H54 (cell line): ENCODE results near the gene ZEB2.

ENCODE experiments used
- DNase-seq: peaks from one replicate; pipeline ENCODE4 v3.0.0; 2011; ENCODE audit warnings: low spot score, mixed read lengths; ENCODE audit not compliant: insufficient read length
- FAIRE-seq: peaks from 3 replicates; lab custom pipeline; 2011; peaks lifted over from hg19 to GRCh38; lab: Jason Lieb, UNC
- POLR2A ChIP-seq: IDR thresholded peaks from 2 replicates; pipeline ENCODE4 v1.6.1; 2011; ENCODE audit warnings: low read depth, mild to moderate bottlenecking, low read length

Gene ZEB2

DNA sequence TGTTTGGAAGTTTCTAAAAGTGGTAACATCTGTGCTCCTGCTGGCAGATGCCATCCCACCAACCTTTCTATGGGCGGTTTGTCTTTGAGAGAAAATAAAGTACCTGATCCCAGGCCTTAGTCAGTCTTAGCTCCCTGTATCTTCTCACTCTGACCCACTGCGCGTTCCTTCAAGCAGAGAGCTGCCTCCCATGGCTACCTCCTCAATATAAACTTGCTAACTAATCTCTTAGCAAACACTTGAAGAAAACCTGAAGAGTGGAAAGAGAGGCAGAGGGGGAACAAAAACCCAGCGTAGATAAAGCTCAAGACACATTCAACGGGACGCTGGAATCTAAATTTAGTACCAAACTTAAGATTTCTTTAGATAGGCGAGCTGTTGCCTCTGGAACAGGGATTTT lies 17.6 kb downstream of the ZEB2 start:
- TF ChIP-seq POLR2A, result no peak
- no peak for DNase-seq
- no peak for FAIRE-seq

GRCh38 chr2:144501627-144502026 lies 18.3 kb downstream of the ZEB2 start:
- FAIRE-seq (no peak), DNase-seq (no peak)
- TF ChIP-seq POLR2A, result no peak

- FAIRE-seq (peak; percentile 94), DNase-seq (no peak)
- no peak for TF ChIP-seq POLR2A
Observed at GRCh38 chr2:144501118-144501517, 18.8 kb downstream of the ZEB2 start.

- DNase-seq (no peak), FAIRE-seq (no peak)
- no peak for TF ChIP-seq POLR2A
Observed at GRCh38 chr2:144500563-144500962, 19.4 kb downstream of the ZEB2 start.

- FAIRE-seq (no peak), DNase-seq (no peak)
- TF ChIP-seq POLR2A, result no peak
Observed at GRCh38 chr2:144498277-144498676, 21.6 kb downstream of the ZEB2 start.

GRCh38 chr2:144496977-144497598 lies 22.8 kb downstream of the ZEB2 start:
- DNase-seq (no peak), FAIRE-seq (no peak)
- no peak for TF ChIP-seq POLR2A

GRCh38 chr2:144496092-144496976 lies 23.6 kb downstream of the ZEB2 start:
- DNase-seq (no peak), FAIRE-seq (peak; percentile 23)
- TF ChIP-seq POLR2A, result no peak

GRCh38 chr2:144495227-144496091 lies 24.5 kb downstream of the ZEB2 start:
- peak; percentile 15 for FAIRE-seq
- DNase-seq, result no peak
- no peak for TF ChIP-seq POLR2A

- DNase-seq (no peak), FAIRE-seq (no peak)
- TF ChIP-seq POLR2A, result no peak
Observed at GRCh38 chr2:144493027-144493809, 26.7 kb downstream of the ZEB2 start.

DNA sequence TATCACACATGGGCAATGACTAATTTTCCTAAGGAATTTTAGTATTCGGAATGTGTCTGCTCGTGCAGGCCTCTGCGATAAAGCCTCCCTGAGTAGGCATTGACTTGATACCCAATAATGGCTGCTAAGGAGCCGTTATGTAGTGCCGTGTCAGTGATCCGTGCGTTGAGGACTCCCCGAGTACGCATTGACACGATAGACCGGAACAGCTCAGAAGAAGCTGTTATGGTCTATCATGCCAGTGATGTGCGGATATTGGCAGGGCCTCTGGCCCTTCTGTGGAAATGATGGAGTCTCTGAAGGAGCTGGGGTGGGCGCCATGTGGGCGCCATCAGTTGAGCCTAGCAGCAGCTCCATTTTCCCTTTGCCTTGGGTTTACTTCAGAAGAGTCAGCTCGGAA lies 29.1 kb downstream of the ZEB2 start:
- no peak for TF ChIP-seq POLR2A
- FAIRE-seq (no peak), DNase-seq (no peak)

GRCh38 chr2:144490017-144490416 lies 29.9 kb downstream of the ZEB2 start:
- FAIRE-seq, result no peak
- no peak for DNase-seq
- TF ChIP-seq POLR2A, result no peak

DNA sequence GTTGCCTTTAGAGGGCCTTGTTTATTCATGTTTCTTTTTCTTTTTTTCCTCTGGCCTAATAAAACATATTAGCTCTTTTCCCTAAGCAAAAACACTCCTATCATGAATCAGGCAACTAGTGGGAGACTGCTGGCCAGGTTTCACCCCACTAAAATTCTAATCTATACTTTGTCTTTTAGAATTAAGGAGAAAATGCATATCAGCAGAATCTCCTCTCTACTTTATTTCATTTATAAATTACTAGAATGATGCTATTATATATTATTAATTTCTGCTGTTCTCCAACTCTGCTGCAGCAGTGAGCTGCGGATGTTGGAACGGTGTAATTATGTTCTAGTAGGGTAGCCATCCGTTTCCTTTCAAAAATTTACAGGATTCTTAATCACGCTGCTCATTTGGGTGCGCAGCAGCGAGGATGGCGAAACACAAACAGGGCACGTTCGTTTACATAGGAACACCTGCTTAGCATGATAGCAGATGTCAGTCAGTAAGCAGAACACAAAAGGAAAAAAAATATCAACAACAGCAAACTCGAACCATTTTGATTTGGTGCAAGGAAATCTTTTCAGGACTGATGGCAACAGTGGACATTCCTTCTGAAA lies 30.5 kb downstream of the ZEB2 start:
- DNase-seq, result no peak
- TF ChIP-seq POLR2A, result no peak
- FAIRE-seq, result no peak
